GM23338 (cell line): ENCODE data around the gene ATP8A2. TPM values are rescaled to one million over a fixed set of nuclear protein-coding genes. Genes with fewer than 3 reads are reported as not detected.

Source experiments
- ATAC-seq: fragments of 200-7000 bp; cut with Tn5 transposase; 3 replicates; pipeline ENCODE4 v1.9.1; 2020
- DNase-seq: peaks from one replicate; pipeline ENCODE4 v3.0.0-alpha.2; 2015; ENCODE audit warnings: low spot score
- H2AFZ ChIP-seq: fragments of 200-600 bp; sonication (generic); 2 replicates; pipeline ENCODE4 v1.8.0; 2016; ENCODE audit warnings: antibody characterized with exemption, mild to moderate bottlenecking, moderate library complexity
- H3F3A ChIP-seq: fragments of 200-600 bp; sonication (generic); replicated peaks from 2 replicates; pipeline ENCODE4 v1.8.0; 2017; ENCODE audit warnings: antibody characterized with exemption, mixed run types, low read depth
- H3K27ac ChIP-seq: fragments of 200-600 bp; sonication (generic); 2 replicates; pipeline ENCODE4 v1.6.1; 2016; ENCODE audit warnings: low read depth
- H3K27me3 ChIP-seq: fragments of 200-600 bp; sonication (generic); 2 replicates; pipeline ENCODE4 v1.8.0; 2016; ENCODE audit warnings: mild to moderate bottlenecking, mixed run types, moderate library complexity; ENCODE audit not compliant: insufficient read depth
- H3K36me3 ChIP-seq: fragments of 200-600 bp; sonication (generic); 2 replicates; pipeline ENCODE4 v1.8.0; 2016; ENCODE audit warnings: mild to moderate bottlenecking; ENCODE audit not compliant: insufficient read depth
- H3K4me1 ChIP-seq: fragments of 200-600 bp; sonication (generic); 2 replicates; pipeline ENCODE4 v1.8.0; 2016; ENCODE audit warnings: mild to moderate bottlenecking, moderate library complexity; ENCODE audit not compliant: insufficient read depth
- H3K4me2 ChIP-seq: fragments of 200-600 bp; sonication (generic); 2 replicates; pipeline ENCODE4 v1.7.1; 2017; ENCODE audit warnings: mixed run types
- H3K4me3 ChIP-seq: fragments of 200-600 bp; sonication (generic); 2 replicates; pipeline ENCODE4 v1.6.1; 2016; ENCODE audit warnings: mixed run types
- H3K79me2 ChIP-seq: fragments of 200-600 bp; sonication (generic); replicated peaks from 2 replicates; pipeline ENCODE4 v1.8.0; 2017; ENCODE audit warnings: mild to moderate bottlenecking; ENCODE audit not compliant: insufficient read depth
- H3K9me2 ChIP-seq: fragments of 200-600 bp; sonication (generic); 2 replicates; pipeline ENCODE4 v1.8.0; 2017; ENCODE audit not compliant: insufficient read depth
- H4K20me1 ChIP-seq: fragments of 200-600 bp; sonication (generic); replicated peaks from 2 replicates; pipeline ENCODE4 v1.8.0; 2017; ENCODE audit warnings: mild to moderate bottlenecking; ENCODE audit not compliant: insufficient read depth
- H3K27ac Mint-ChIP-seq: 2 replicates; pipeline ENCODE4 v1.8.0; 2020; ENCODE audit warnings: inconsistent platforms, mild to moderate bottlenecking, moderate library complexity, mixed read lengths
- H3K27me3 Mint-ChIP-seq: 3 replicates; pipeline ENCODE4 v1.8.0; 2022; ENCODE audit warnings: low read depth, mild to moderate bottlenecking, moderate library complexity, mixed read lengths, inconsistent platforms; ENCODE audit not compliant: insufficient read depth, poor library complexity
- H3K36me3 Mint-ChIP-seq: 3 replicates; pipeline ENCODE4 v1.8.0; 2021; ENCODE audit warnings: low read depth, mild to moderate bottlenecking, inconsistent platforms, moderate library complexity, mixed read lengths
- H3K4me1 Mint-ChIP-seq: 3 replicates; pipeline ENCODE4 v1.8.0; 2020; ENCODE audit warnings: mild to moderate bottlenecking, inconsistent platforms, mixed read lengths
- H3K4me3 Mint-ChIP-seq: 3 replicates; pipeline ENCODE4 v1.8.0; 2021; ENCODE audit warnings: moderate library complexity, mild to moderate bottlenecking, inconsistent platforms, mixed read lengths
- H3K9me3 Mint-ChIP-seq: 3 replicates; pipeline ENCODE4 v1.8.0; 2020; ENCODE audit warnings: moderate library complexity, mild to moderate bottlenecking, inconsistent platforms, mixed read lengths
- CREB1 ChIP-seq: fragments of 250-450 bp; sonication (Bioruptor Pico); IDR thresholded peaks from 2 replicates; pipeline ENCODE4 v1.5.0; 2020; ENCODE audit warnings: low read depth, mild to moderate bottlenecking, moderate library complexity
- ETS1 ChIP-seq: IDR thresholded peaks from 2 replicates; pipeline ENCODE4 v1.6.1; 2016; ENCODE audit warnings: antibody characterized with exemption
- EZH2 ChIP-seq: fragments of 200-600 bp; sonication (generic); IDR thresholded peaks from one replicate; pipeline ENCODE4 v1.8.0; 2017; ENCODE audit warnings: antibody characterized with exemption, mild to moderate bottlenecking, low read depth; ENCODE audit not compliant: unreplicated experiment
- JUNB ChIP-seq: IDR thresholded peaks from one replicate; pipeline ENCODE4 v1.6.1; 2016; ENCODE audit warnings: antibody characterized with exemption; ENCODE audit not compliant: unreplicated experiment
- NANOG ChIP-seq: IDR thresholded peaks from 2 replicates; pipeline ENCODE4 v1.6.1; 2016; ENCODE audit warnings: antibody characterized with exemption, borderline replicate concordance
- POLR2AphosphoS5 ChIP-seq: IDR thresholded peaks from 2 replicates; pipeline ENCODE4 v1.6.1; 2016; ENCODE audit warnings: antibody characterized with exemption, low read depth
- STAT1 ChIP-seq: IDR thresholded peaks from one replicate; pipeline ENCODE4 v1.6.1; 2016; ENCODE audit warnings: antibody characterized with exemption; ENCODE audit not compliant: unreplicated experiment
- ZNF114 ChIP-seq: fragments of 250-450 bp; sonication (Bioruptor Pico); IDR thresholded peaks from 2 replicates; pipeline ENCODE4 v1.5.0; 2020; ENCODE audit warnings: mild to moderate bottlenecking, moderate library complexity
- ZNF331 ChIP-seq: fragments of 250-450 bp; sonication (Bioruptor Pico); IDR thresholded peaks from 2 replicates; pipeline ENCODE4 v1.5.0; 2020; ENCODE audit warnings: low read depth, mild to moderate bottlenecking, moderate library complexity
- polyA plus RNA-seq: library from polyadenylated mRNA; unstranded; fragments of >200 nt; fragmentation: Nextera tagmentation; extraction: Ambion mirVana; gene quantifications from 2 replicates; pipeline ENCODE4 v1.2.1, GENCODE V29; 2016
- total RNA-seq: library from RNA; depleted of rRNA; stranded (reverse); fragments of >200 nt; shearing (Covaris generic); gene quantifications from 2 replicates; pipeline ENCODE4 v1.2.3, GENCODE V29; 2014
- TF ChIP-seq, protein P1 (sequence below), 2 experiments: fragments of 200-600 bp in 1 of 2; sonication (generic) in 1 of 2; conservative IDR thresholded peaks; 2 replicates each; pipeline versions ENCODE4 v1.5.1 to v1.6.1; 2016 to 2017; ENCODE audit warnings: antibody characterized with exemption in 2 of 2, low read depth in 2 of 2, mild to moderate bottlenecking in 2 of 2, moderate library complexity in 1 of 2
- TF ChIP-seq, protein P2 (sequence below): IDR thresholded peaks from one replicate; pipeline ENCODE4 v1.6.1; 2018; ENCODE audit warnings: antibody characterized with exemption; ENCODE audit not compliant: unreplicated experiment

The ATP8A2 gene
- total and polyA plus RNA-seq, 2 experiments from 2014 or later: 5.7 to 8.8 TPM

GRCh38 chr13:25929816-25930215 is 558.0 kb downstream of the ATP8A2 start (continued):
- TF ChIP-seq, protein P1, sequence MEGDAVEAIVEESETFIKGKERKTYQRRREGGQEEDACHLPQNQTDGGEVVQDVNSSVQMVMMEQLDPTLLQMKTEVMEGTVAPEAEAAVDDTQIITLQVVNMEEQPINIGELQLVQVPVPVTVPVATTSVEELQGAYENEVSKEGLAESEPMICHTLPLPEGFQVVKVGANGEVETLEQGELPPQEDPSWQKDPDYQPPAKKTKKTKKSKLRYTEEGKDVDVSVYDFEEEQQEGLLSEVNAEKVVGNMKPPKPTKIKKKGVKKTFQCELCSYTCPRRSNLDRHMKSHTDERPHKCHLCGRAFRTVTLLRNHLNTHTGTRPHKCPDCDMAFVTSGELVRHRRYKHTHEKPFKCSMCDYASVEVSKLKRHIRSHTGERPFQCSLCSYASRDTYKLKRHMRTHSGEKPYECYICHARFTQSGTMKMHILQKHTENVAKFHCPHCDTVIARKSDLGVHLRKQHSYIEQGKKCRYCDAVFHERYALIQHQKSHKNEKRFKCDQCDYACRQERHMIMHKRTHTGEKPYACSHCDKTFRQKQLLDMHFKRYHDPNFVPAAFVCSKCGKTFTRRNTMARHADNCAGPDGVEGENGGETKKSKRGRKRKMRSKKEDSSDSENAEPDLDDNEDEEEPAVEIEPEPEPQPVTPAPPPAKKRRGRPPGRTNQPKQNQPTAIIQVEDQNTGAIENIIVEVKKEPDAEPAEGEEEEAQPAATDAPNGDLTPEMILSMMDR (conservative IDR thresholded peaks at IDR 0.05; ENCODE audit: low read depth in 2 of 2): no peak
- no peak for TF ChIP-seq POLR2AphosphoS5
- TF ChIP-seq EZH2: no peak
- TF ChIP-seq ZNF114 (CRISPR knock-in tag): no peak
- no peak for TF ChIP-seq STAT1
- no peak for TF ChIP-seq NANOG
- TF ChIP-seq JUNB: no peak
- TF ChIP-seq, protein P2, sequence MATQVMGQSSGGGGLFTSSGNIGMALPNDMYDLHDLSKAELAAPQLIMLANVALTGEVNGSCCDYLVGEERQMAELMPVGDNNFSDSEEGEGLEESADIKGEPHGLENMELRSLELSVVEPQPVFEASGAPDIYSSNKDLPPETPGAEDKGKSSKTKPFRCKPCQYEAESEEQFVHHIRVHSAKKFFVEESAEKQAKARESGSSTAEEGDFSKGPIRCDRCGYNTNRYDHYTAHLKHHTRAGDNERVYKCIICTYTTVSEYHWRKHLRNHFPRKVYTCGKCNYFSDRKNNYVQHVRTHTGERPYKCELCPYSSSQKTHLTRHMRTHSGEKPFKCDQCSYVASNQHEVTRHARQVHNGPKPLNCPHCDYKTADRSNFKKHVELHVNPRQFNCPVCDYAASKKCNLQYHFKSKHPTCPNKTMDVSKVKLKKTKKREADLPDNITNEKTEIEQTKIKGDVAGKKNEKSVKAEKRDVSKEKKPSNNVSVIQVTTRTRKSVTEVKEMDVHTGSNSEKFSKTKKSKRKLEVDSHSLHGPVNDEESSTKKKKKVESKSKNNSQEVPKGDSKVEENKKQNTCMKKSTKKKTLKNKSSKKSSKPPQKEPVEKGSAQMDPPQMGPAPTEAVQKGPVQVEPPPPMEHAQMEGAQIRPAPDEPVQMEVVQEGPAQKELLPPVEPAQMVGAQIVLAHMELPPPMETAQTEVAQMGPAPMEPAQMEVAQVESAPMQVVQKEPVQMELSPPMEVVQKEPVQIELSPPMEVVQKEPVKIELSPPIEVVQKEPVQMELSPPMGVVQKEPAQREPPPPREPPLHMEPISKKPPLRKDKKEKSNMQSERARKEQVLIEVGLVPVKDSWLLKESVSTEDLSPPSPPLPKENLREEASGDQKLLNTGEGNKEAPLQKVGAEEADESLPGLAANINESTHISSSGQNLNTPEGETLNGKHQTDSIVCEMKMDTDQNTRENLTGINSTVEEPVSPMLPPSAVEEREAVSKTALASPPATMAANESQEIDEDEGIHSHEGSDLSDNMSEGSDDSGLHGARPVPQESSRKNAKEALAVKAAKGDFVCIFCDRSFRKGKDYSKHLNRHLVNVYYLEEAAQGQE: no peak
- TF ChIP-seq CREB1 (CRISPR knock-in tag): no peak

- Histone ChIP-seq H3K4me2 (no peak overlapping the region), H3F3A (no peaks in the 10 kb centered on the region), H3K4me1 (peaks cover 28% of the 10 kb centered on the region), H3K4me3 (no peak overlapping the region), H3K27me3 (no peaks in the 10 kb centered on the region), H4K20me1 (no peaks in the 10 kb centered on the region), H3K9me2 (no peaks in the 10 kb centered on the region; the same call in 1 of the 2 replicates), H3K36me3 (no peaks in the 10 kb centered on the region), H2AFZ (no peak overlapping the region), H3K27ac (no peak overlapping the region), H3K79me2 (no peaks in the 10 kb centered on the region)
- no peaks in the 10 kb centered on the region for H3K36me3 Mint-ChIP-seq
- H3K4me1 Mint-ChIP-seq: peaks cover 44% of the 10 kb centered on the region
- no peak overlapping the region for H3K27ac Mint-ChIP-seq
- H3K9me3 Mint-ChIP-seq: no peaks in the 10 kb centered on the region
- peak; percentile 52 for ATAC-seq
- TF ChIP-seq, protein P2: no peak
- TF ChIP-seq ZNF114 (CRISPR knock-in tag) (no peak), CREB1 (CRISPR knock-in tag) (no peak), JUNB (no peak), ETS1 (no peak), EZH2 (no peak), ZNF331 (CRISPR knock-in tag) (no peak)
- H3K27me3 Mint-ChIP-seq: peaks cover 13% of the 10 kb centered on the region
- H3K4me3 Mint-ChIP-seq: no peak overlapping the region
- DNase-seq: no peak
Measured at GRCh38 chr13:25930653-25931052, 558.9 kb downstream of the ATP8A2 start.
